ENCODE results near the gene DDX6. TPM values are rescaled to one million over a fixed set of nuclear protein-coding genes. Genes with fewer than 3 reads are reported as not detected.
A peak's percentile ranks its signal among the peaks of the same experiment; 100 is the strongest.

The DDX6 gene
- polyA plus RNA-seq, 2 of the 4 experiments (the other 2 are of a cell fraction) = 36.3 to 41.4 TPM

DNA sequence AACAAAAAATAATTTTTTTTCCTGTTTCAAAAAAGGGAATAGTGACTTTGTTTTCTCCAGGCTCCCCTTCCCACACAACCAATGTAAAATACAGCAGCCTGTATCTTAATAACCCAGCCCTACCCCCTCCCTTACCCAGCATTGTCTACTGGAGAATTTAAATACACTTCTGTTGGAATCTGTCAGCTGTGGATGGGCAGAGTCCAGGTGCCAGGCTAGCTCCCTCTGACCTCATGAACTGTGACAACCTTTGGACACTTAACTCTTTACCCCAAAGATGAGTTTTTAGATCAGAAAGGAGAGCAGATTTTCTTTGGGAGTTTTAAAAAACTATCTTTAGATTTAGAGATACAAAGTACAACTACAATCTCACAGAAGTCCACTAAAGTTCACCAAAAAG lies 42.9 kb downstream of the DDX6 start:
- ChIA-PET CTCF (interaction anchor here (0.9 kb wide), 1 partner anchor 58 kb away, joined by 3 read pairs; no protein-coding TSS in a partner anchor), POLR2A (no interaction called here)
- no peaks in the 10 kb centered on the region for H3K9me3 ChIP-seq
- H3K4me3 ChIP-seq = no peak overlapping the region
- ATAC-seq (no peak), DNase-seq (ENCODE audit: low read depth in 1 of 2, low spot score in 1 of 2) (no peak), FAIRE-seq (no peak)
- no peak overlapping the region for H3K4me2 ChIP-seq
- H3K4me1 ChIP-seq = no peaks in the 10 kb centered on the region
- TF ChIP-seq PHF8 (IDR thresholded peaks at IDR 0.05; ENCODE audit: borderline replicate concordance, low read depth) (no peak), KDM1A (IDR thresholded peaks at IDR 0.05; ENCODE audit: low read depth) (no peak), POLR2AphosphoS2 (conservative IDR thresholded peaks at IDR 0.05; ENCODE audit: low read length) (no peak)
- no peak overlapping the region for H3K27ac ChIP-seq

DNA sequence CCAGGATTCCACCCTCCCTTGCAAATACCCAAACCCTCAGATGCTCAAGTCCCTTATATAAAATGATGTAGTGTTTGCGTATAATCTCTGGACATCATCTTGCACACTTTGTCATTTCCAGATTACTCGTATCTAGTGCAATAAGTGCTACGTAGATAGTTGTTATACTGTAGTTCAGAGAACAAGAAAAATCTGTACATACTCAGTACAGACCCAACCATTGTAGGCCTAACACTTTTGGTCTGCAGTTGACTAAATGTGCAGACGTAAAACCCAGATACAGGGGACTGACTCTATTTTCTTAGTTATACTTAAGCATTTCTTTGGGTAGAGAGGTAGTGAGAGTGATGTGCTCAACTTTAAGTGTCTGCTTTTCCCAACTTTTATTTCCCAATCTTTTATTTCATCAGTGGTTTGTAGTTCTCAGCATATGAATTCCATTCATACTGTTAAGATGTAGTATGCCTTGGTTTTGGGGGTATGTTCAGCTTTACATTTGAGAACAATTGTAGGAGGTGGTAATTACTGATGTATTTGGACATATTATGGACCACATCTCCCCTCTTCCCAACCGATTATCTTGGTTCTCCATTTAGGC lies 43.9 kb downstream of the DDX6 start:
- Histone ChIP-seq H3K9me3 (no peaks in the 10 kb centered on the region), H3K4me2 (no peak overlapping the region), H3K4me3 (no peak overlapping the region), H3K27ac (no peak overlapping the region), H3K4me1 (no peaks in the 10 kb centered on the region)
- DNase-seq (ENCODE audit: low read depth in 1 of 2, low spot score in 1 of 2) (no peak), ATAC-seq (peak in 1 of 2 experiments; percentile 49; a peak in 2 of 6 replicates), FAIRE-seq (no peak)
- CTCF ChIA-PET = no interaction called here
- TF ChIP-seq HEYL (CRISPR knock-in tag; IDR thresholded peaks at IDR 0.05) (no peak), EHF (CRISPR knock-in tag; IDR thresholded peaks at IDR 0.05) (no peak), NPAS2 (CRISPR knock-in tag; IDR thresholded peaks at IDR 0.05; ENCODE audit: borderline replicate concordance) (no peak), RFX5 (IDR thresholded peaks at IDR 0.05) (no peak), HOXA7 (CRISPR knock-in tag; IDR thresholded peaks at IDR 0.05) (no peak)
- TF ChIP-seq, protein P1, sequence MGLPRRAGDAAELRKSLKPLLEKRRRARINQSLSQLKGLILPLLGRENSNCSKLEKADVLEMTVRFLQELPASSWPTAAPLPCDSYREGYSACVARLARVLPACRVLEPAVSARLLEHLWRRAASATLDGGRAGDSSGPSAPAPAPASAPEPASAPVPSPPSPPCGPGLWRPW (IDR thresholded peaks at IDR 0.05) = no peak
- POLR2A ChIA-PET = interaction anchor here (0.6 kb wide), 1 partner anchor 240 kb away, joined by 9 read pairs; no protein-coding TSS in a partner anchor
- WGBS (ENCODE audit: missing lambda C conversion rate) = 83% methylated on average over 5 of the region's 5 CpGs

GRCh38 chr11:118744046-118744445 lies 46.9 kb downstream of the DDX6 start:
- 81% methylated on average over 4 of the region's 4 CpGs for WGBS (ENCODE audit: missing lambda C conversion rate)

GRCh38 chr11:118742304-118742703 lies 48.7 kb downstream of the DDX6 start:
- no peak overlapping the region for H3K27ac ChIP-seq
- 63% methylated on average over 6 of the region's 6 CpGs for WGBS (ENCODE audit: missing lambda C conversion rate)
- ChIA-PET POLR2A (interaction anchor here (0.6 kb wide), 1 partner anchor 53 kb away, joined by 4 read pairs; no protein-coding TSS in a partner anchor), CTCF (no interaction called here)
- H3K4me1 ChIP-seq = no peaks in the 10 kb centered on the region
- no peak overlapping the region for H3K4me2 ChIP-seq
- no peak for ATAC-seq
- DNase-seq (ENCODE audit: low read depth in 1 of 2, low spot score in 1 of 2) = no peak
- H3K9me3 ChIP-seq = no peaks in the 10 kb centered on the region
- no peak for FAIRE-seq
- H3K4me3 ChIP-seq = no peak overlapping the region
- no peak for TF ChIP-seq RAD21 (conservative IDR thresholded peaks at IDR 0.05 in 1 of 2, IDR thresholded peaks at IDR 0.05 in 1 of 2)
- TF ChIP-seq SMC3 (IDR thresholded peaks at IDR 0.05) = no peak
- TF ChIP-seq BCL3 (IDR thresholded peaks at IDR 0.05) = no peak
- TF ChIP-seq MAFK (IDR thresholded peaks at IDR 0.05; ENCODE audit: partially characterized antibody) = no peak
- TF ChIP-seq CTCF (IDR thresholded peaks at IDR 0.05) = no peak
- TF ChIP-seq TFCP2L1 (CRISPR knock-in tag; IDR thresholded peaks at IDR 0.05) = no peak
- TF ChIP-seq, protein P2, sequence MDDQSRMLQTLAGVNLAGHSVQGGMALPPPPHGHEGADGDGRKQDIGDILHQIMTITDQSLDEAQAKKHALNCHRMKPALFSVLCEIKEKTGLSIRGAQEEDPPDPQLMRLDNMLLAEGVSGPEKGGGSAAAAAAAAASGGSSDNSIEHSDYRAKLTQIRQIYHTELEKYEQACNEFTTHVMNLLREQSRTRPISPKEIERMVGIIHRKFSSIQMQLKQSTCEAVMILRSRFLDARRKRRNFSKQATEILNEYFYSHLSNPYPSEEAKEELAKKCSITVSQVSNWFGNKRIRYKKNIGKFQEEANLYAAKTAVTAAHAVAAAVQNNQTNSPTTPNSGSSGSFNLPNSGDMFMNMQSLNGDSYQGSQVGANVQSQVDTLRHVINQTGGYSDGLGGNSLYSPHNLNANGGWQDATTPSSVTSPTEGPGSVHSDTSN (IDR thresholded peaks at IDR 0.05) = no peak
- TF ChIP-seq CBX2 (IDR thresholded peaks at IDR 0.05; ENCODE audit: borderline replicate concordance, low read depth) = no peak
- no peak for TF ChIP-seq ZNF302 (CRISPR knock-in tag; IDR thresholded peaks at IDR 0.05)
- no peak for TF ChIP-seq NFE2L2 (conservative IDR thresholded peaks at IDR 0.05; ENCODE audit: low read length)
- no peak for TF ChIP-seq CHD2 (IDR thresholded peaks at IDR 0.05; ENCODE audit: low read length, partially characterized antibody)
- no peak for TF ChIP-seq ZC3H11A (IDR thresholded peaks at IDR 0.05)
- TF ChIP-seq, protein P1 (IDR thresholded peaks at IDR 0.05) = no peak
- no peak for TF ChIP-seq NPAS2 (CRISPR knock-in tag; IDR thresholded peaks at IDR 0.05; ENCODE audit: borderline replicate concordance)
- no peak for TF ChIP-seq GATA3 (IDR thresholded peaks at IDR 0.05; ENCODE audit: borderline replicate concordance)
- no peak for TF ChIP-seq RARB (CRISPR knock-in tag; IDR thresholded peaks at IDR 0.05)
- no peak for TF ChIP-seq E2F6 (IDR thresholded peaks at IDR 0.05; ENCODE audit: borderline replicate concordance, low read depth)

More at GRCh38 chr11:118744046-118744445, 46.9 kb downstream of the DDX6 start:
- Histone ChIP-seq H3K4me1 (no peaks in the 10 kb centered on the region), H3K4me3 (no peak overlapping the region), H3K27ac (no peak overlapping the region), H3K4me2 (no peak overlapping the region), H3K9me3 (no peaks in the 10 kb centered on the region)
- TF ChIP-seq KDM5A (IDR thresholded peaks at IDR 0.05) (no peak), ESRRA (IDR thresholded peaks at IDR 0.05; ENCODE audit: borderline replicate concordance, low read length) (no peak)
- DNase-seq (ENCODE audit: low read depth in 1 of 2, low spot score in 1 of 2) (no peak), FAIRE-seq (no peak), ATAC-seq (no peak; a peak in 1 of 6 replicates)
- CTCF ChIA-PET = interaction anchor here (0.7 to 1.5 kb wide), 3 partner anchors 50 to 178 kb away, joined by 3 to 6 read pairs (median 3); no protein-coding TSS in a partner anchor
- POLR2A ChIA-PET = no interaction called here
